ENCODE measurements around the gene PITPNM1.

DNA sequence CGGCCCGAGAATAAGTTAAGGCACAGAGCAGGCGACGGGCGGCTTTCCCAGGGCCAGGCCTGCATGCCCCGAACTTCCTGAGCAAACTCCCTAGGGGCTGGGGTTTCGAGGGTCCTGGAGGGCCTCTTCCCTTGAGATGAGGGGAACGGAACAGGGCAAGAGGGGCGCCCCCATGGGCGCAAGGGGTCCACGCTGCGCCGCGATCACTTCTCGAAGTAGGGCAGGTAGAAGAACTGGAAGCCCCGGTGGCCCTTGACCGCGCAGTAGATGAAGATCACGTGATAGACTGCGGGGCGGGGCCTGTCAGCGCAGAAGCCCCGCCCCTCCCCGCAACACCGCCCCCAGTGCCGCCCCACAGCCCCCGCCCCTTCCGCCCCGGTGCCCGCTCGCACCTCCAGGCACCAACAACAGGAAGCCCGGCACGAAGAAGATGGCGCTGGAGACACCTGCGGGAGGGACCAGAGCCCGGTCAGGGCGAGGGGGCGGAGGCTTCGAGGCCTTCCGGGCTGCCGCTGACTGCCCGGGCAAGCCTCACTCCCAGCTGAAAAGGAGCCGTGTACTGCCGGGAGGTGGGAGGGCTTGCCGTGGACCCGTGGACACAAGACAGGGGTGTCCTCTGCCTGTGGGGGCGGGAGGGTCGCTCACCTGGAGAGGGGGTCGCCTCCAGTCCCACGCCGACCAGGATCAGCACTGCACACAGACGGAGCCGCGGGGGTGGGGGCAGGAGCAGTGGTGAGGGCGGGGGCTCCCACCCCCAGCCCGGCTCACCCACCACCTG lies 40.6 kb downstream of the PITPNM1 start:
- TF ChIP-seq, protein P1, sequence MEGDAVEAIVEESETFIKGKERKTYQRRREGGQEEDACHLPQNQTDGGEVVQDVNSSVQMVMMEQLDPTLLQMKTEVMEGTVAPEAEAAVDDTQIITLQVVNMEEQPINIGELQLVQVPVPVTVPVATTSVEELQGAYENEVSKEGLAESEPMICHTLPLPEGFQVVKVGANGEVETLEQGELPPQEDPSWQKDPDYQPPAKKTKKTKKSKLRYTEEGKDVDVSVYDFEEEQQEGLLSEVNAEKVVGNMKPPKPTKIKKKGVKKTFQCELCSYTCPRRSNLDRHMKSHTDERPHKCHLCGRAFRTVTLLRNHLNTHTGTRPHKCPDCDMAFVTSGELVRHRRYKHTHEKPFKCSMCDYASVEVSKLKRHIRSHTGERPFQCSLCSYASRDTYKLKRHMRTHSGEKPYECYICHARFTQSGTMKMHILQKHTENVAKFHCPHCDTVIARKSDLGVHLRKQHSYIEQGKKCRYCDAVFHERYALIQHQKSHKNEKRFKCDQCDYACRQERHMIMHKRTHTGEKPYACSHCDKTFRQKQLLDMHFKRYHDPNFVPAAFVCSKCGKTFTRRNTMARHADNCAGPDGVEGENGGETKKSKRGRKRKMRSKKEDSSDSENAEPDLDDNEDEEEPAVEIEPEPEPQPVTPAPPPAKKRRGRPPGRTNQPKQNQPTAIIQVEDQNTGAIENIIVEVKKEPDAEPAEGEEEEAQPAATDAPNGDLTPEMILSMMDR (IDR thresholded peaks at IDR 0.05), result no peak
- no peak for TF ChIP-seq POLR2AphosphoS5 (IDR thresholded peaks at IDR 0.05)
- no peak for TF ChIP-seq POLR2A (IDR thresholded peaks at IDR 0.05)
